ENCODE data around the gene DEFB132.

- TF ChIP-seq SNAI2 (CRISPR knock-in tag; IDR thresholded peaks at IDR 0.05): no peak
- TF ChIP-seq CSDC2 (CRISPR knock-in tag; IDR thresholded peaks at IDR 0.05): no peak
- no peak for TF ChIP-seq TSHZ2 (CRISPR knock-in tag; IDR thresholded peaks at IDR 0.05)
- no peak for TF ChIP-seq PATZ1 (CRISPR knock-in tag; IDR thresholded peaks at IDR 0.05; ENCODE audit: borderline replicate concordance)
- TF ChIP-seq CREB5 (CRISPR knock-in tag; IDR thresholded peaks at IDR 0.05; ENCODE audit: low read depth): no peak
- no peak for TF ChIP-seq PPARA (CRISPR knock-in tag; IDR thresholded peaks at IDR 0.05; ENCODE audit: borderline replicate concordance)
- no peak for TF ChIP-seq ARNTL (CRISPR knock-in tag; IDR thresholded peaks at IDR 0.05; ENCODE audit: borderline replicate concordance, low read depth)
- no peak for TF ChIP-seq ZFP30 (CRISPR knock-in tag; IDR thresholded peaks at IDR 0.05)
- TF ChIP-seq ZNF565 (CRISPR knock-in tag; conservative IDR thresholded peaks at IDR 0.05; ENCODE audit: low read depth): no peak
Measured at GRCh38 chr20:252801-253200, 4.7 kb upstream of the DEFB132 start.

All from SK-N-SH treated with all-trans-retinoic acid at 6 μM for 48 hours (cell line).